PC-3 (cell line): ENCODE results near the gene SLC19A1. TPM values are rescaled to one million over a fixed set of nuclear protein-coding genes. Genes with fewer than 3 reads are reported as not detected.

Source experiments
- ATAC-seq: fragments of 200-7000 bp; cut with Tn5 transposase; 2 replicates; pipeline ENCODE4 v1.9.1; 2020; ENCODE audit warnings: mild to moderate bottlenecking, moderate library complexity
- BruUV-seq: library from RNA; stranded (reverse); fragments of 400-500 nt; replicated peaks from 2 replicates; lab custom pipeline; 2021; lab: Mats Ljungman, UMichigan
- CTCF ChIA-PET: fragments of 300-600 bp; sonication (Branson Sonifier 250); formaldehyde crosslinking; loops from one replicate; lab custom pipeline; 2022; ENCODE audit warnings: antibody characterized with exemption; lab: Charles Lee
- POLR2A ChIA-PET: fragments of 300-600 bp; sonication (Branson Sonifier 250); formaldehyde crosslinking; loops from one replicate; lab custom pipeline; 2022; ENCODE audit warnings: antibody characterized with exemption; ENCODE audit not compliant: unreplicated experiment; lab: Charles Lee
- DNase-seq: peaks from one replicate; pipeline ENCODE4 v3.0.0-alpha.2; 2015
- H2AFZ ChIP-seq: fragments of 300-600 bp; sonication (generic); 2 replicates; pipeline ENCODE4 v1.6.0; 2016; ENCODE audit warnings: antibody characterized with exemption, low read length
- H3F3A ChIP-seq: fragments of 300-600 bp; sonication (generic); one replicate; pipeline ENCODE4 v1.6.0; 2017; ENCODE audit warnings: antibody characterized with exemption, low read length, control low read depth, mild to moderate bottlenecking; ENCODE audit not compliant: unreplicated experiment
- H3K27ac ChIP-seq: fragments of 300-600 bp; sonication (generic); 2 replicates; pipeline ENCODE4 v1.5.1; 2016; ENCODE audit warnings: mild to moderate bottlenecking, low read length
- H3K27me3 ChIP-seq: fragments of 300-600 bp; sonication (generic); 2 replicates; pipeline ENCODE4 v1.6.1; 2016; ENCODE audit warnings: low read length, mixed read lengths
- H3K36me3 ChIP-seq: fragments of 300-600 bp; sonication (generic); 2 replicates; pipeline ENCODE4 v1.6.1; 2016; ENCODE audit warnings: low read depth, mixed run types, low read length, mixed read lengths
- H3K4me1 ChIP-seq: fragments of 300-600 bp; sonication (generic); 2 replicates; pipeline ENCODE4 v1.5.1; 2016; ENCODE audit warnings: low read length; ENCODE audit not compliant: insufficient read depth
- H3K4me2 ChIP-seq: fragments of 300-600 bp; sonication (generic); 2 replicates; pipeline ENCODE4 v1.6.0; 2016; ENCODE audit warnings: low read length
- H3K4me3 ChIP-seq: fragments of 300-600 bp; sonication (generic); 2 replicates; pipeline ENCODE4 v1.5.1; 2016; ENCODE audit warnings: mild to moderate bottlenecking, low read length, mixed read lengths
- H3K79me2 ChIP-seq: fragments of 300-600 bp; sonication (generic); 2 replicates; pipeline ENCODE4 v1.6.1; 2017; ENCODE audit warnings: low read length, mixed read lengths
- H3K9ac ChIP-seq: fragments of 300-600 bp; sonication (generic); 2 replicates; pipeline ENCODE4 v1.6.0; 2016; ENCODE audit warnings: mild to moderate bottlenecking, low read length
- H3K9me2 ChIP-seq: fragments of 300-600 bp; sonication (generic); replicated peaks from 2 replicates; pipeline ENCODE4 v1.6.1; 2016; ENCODE audit warnings: mixed run types, low read length, mixed read lengths
- H3K9me3 ChIP-seq: fragments of 300-600 bp; sonication (generic); 2 replicates; pipeline ENCODE4 v1.6.1; 2016; ENCODE audit warnings: low read length, mixed read lengths
- H4K20me1 ChIP-seq: fragments of 300-600 bp; sonication (generic); 2 replicates; pipeline ENCODE4 v1.6.1; 2016; ENCODE audit warnings: low read length, mixed read lengths
- CTCF ChIP-seq: fragments of 300-600 bp; sonication (generic); conservative IDR thresholded peaks from 2 replicates; pipeline ENCODE4 v1.5.1; 2017; ENCODE audit warnings: antibody characterized with exemption, low read depth, mild to moderate bottlenecking, low read length
- EZH2 ChIP-seq: fragments of 300-600 bp; sonication (generic); IDR thresholded peaks from one replicate; pipeline ENCODE4 v1.6.1; 2017; ENCODE audit warnings: antibody characterized with exemption, mild to moderate bottlenecking, low read length; ENCODE audit not compliant: unreplicated experiment
- EZH2phosphoT487 ChIP-seq: fragments of 300-600 bp; sonication (generic); IDR thresholded peaks from 2 replicates; pipeline ENCODE4 v1.6.1; 2018; ENCODE audit warnings: mild to moderate bottlenecking, antibody characterized with exemption, low read length, borderline replicate concordance
- intact Hi-C: fragments of 100-400 bp; cut with micrococcal nuclease; formaldehyde crosslinking; loops from 2 replicates; pipeline ENCODE4 v1.9.0; 2023
- total RNA-seq: library from RNA; depleted of rRNA; stranded (reverse); fragments of >200 nt; gene quantifications from 2 replicates; pipeline ENCODE4 v1.2.3, GENCODE V29; 2014

SLC19A1 gene
- total RNA-seq, 1 experiment from 2014 or later, result 54.2 TPM

DNA sequence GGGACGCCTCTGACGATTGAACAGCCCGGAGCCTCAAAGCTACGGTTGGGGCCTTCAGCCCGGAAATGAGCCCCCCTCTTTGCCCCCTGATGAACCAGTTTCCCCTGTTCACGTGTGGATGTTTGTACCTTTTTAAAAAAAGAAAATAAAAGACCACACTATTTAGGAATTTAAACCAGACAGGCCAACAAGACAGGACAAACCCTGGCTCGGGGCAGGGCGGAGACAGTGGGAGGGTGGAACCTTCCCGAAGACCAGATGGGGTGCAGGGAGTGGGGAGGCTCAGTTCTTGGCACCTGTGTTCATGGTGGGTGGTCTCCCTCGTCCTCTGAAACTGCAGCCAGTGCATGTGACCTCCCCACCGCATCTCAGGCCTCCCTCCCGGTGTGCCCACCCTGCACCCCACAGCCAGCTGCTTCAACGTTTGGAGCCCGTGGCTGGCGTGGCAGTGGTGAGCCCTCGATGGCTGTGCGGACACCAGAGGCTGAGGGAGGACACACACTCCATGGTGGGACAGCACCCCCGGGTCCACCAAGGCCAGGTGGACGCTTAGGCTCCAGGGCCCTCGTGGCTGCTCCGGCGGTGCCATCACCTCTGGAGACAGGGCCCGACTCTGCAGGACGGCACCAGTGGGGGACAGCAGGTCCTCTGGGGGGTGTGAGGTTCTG lies 91.7 kb downstream of the SLC19A1 start:
- no TSS peak for BruUV-seq
- Histone ChIP-seq H3K4me3 (no peak overlapping the region), H3K4me1 (peaks cover 11% of the 10 kb centered on the region), H3K9me2 (no peaks in the 10 kb centered on the region), H3F3A (peaks cover 8% of the 10 kb centered on the region), H3K27ac (no peak overlapping the region), H3K27me3 (no peaks in the 10 kb centered on the region), H3K4me2 (no peak overlapping the region), H2AFZ (no peak overlapping the region), H3K79me2 (0 out of 2 replicates have a peak, but pooled peaks cover under 1% of the 10 kb centered on the region), H3K9ac (no peak overlapping the region), H4K20me1 (0 out of 2 replicates have a peak, but pooled peaks cover 6% of the 10 kb centered on the region), H3K36me3 (peaks cover 12% of the 10 kb centered on the region; the same call in 1 of the 2 replicates), H3K9me3 (peaks cover 8% of the 10 kb centered on the region; the same call in 1 of the 2 replicates)
- DNase-seq, result no peak
- ChIA-PET POLR2A (no interaction called here), CTCF (no interaction called here)
- intact Hi-C loops, result no loop called here
- no peak for ATAC-seq
- TF ChIP-seq CTCF (no peak), EZH2phosphoT487 (no peak), EZH2 (no peak)

DNA sequence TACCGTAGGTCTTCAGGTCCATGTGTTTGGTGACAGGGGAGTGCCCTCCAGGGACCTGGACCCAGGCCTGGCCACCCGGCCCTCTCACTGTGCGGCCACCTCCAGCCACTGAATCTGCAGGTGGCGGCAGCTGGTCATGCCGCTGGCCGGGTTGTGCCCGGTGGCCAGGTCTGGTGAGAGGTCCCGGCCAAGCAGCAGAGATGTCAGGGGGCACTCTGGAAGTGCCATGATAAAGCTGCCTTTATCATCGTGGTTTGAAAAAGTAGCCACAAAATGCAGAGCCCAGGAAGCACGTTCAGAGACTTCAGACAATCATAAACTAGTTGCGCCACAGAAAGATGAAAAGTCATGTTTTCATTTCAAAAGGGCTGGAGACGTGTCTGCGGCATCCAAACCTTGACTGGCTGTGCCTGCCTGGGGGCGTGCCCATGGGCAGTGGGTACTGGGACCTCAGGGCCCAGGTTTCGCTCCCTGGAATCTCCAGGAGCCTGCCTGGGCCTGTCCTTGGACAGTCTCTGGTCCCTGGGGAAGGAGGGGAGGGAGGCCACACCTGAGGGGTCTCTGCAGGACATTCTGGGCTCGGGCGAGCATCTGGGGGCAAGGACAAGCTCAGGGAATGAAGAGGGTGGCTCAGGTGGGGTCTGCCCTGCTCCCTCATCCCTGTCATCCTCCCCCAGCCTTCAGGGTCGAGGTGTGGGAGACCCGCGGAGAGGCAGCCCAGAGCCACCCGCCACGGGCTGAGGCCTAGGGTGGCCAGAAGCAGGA lies 92.4 kb downstream of the SLC19A1 start:
- no peak overlapping the region for H3K4me2 ChIP-seq
- ChIA-PET POLR2A (no interaction called here), CTCF (no interaction called here)
- H3K9me3 ChIP-seq, result peaks cover 8% of the 10 kb centered on the region; the same call in 1 of the 2 replicates
- no peaks in the 10 kb centered on the region for H3K9me2 ChIP-seq
- intact Hi-C loops, result no loop called here
- H3F3A ChIP-seq, result peaks cover 8% of the 10 kb centered on the region
- 0 out of 2 replicates have a peak, but pooled peaks cover 6% of the 10 kb centered on the region for H4K20me1 ChIP-seq
- H3K4me3 ChIP-seq, result no peak overlapping the region
- no peak overlapping the region for H3K27ac ChIP-seq
- H3K9ac ChIP-seq, result no peak overlapping the region
- DNase-seq, result no peak
- no peaks in the 10 kb centered on the region for H3K27me3 ChIP-seq
- no peak overlapping the region for H2AFZ ChIP-seq
- peaks cover 4% of the 10 kb centered on the region for H3K4me1 ChIP-seq
- no peak for ATAC-seq
- H3K36me3 ChIP-seq, result peaks cover 12% of the 10 kb centered on the region; the same call in 1 of the 2 replicates
- BruUV-seq, result no TSS peak
- TF ChIP-seq EZH2phosphoT487, result no peak
- no peak for TF ChIP-seq EZH2
- TF ChIP-seq CTCF, result no peak
- H3K79me2 ChIP-seq, result 0 out of 2 replicates have a peak, but pooled peaks cover 6% of the 10 kb centered on the region
